Measurements from ENCODE around the gene TMEM240.
"Not testable (repeated sequence)": the region's sequence is repeated elsewhere in the genome, so short reads cannot be mapped to it uniquely, and the experiment has no call there.

Gene TMEM240

DNA sequence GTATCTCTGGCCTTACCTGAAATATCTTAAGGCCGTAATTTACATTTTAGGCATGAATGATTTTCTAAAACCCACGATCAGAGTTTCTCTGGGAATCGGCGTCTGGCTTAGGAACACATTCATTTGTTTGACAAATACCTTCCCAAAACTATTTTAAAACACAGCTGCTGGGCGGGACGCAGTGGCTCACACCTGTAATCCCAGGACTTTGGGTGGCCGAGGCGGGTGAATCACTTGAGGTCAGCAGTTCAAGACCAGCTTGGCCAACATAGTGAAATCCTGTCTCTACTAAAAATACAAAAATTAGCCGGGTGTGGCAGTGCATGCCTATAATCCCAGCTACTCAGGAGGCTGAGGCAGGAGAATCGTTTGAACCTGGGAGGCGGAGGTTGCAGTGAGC is 16.5 kb upstream of the TMEM240 start:
- DNase-seq, result not testable (repeated sequence)

GRCh38 chr1:1556505-1556904 is 16.1 kb upstream of the TMEM240 start:
- DNase-seq, result no peak

GRCh38 chr1:1554926-1555915 is 14.8 kb upstream of the TMEM240 start:
- DNase-seq, result no peak

DNA sequence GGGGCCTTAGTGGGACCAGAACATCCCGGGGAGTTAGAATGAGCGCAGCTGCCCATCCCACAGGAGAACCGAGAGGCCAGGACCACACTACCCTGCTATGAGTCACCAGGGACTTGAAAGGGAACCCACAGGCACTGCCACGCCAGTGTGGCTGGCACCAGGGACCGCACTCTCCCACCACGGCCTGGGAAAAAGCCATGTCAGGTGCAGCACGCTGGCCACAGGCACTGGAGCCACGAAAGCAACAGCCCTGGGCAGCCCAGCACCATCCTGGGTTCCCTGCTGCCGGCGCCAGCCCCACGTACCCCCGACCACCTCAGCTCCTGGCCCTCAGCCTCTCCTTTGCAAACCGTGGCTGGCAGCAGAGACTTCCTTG is 14.1 kb upstream of the TMEM240 start:
- no peak for DNase-seq

DNA sequence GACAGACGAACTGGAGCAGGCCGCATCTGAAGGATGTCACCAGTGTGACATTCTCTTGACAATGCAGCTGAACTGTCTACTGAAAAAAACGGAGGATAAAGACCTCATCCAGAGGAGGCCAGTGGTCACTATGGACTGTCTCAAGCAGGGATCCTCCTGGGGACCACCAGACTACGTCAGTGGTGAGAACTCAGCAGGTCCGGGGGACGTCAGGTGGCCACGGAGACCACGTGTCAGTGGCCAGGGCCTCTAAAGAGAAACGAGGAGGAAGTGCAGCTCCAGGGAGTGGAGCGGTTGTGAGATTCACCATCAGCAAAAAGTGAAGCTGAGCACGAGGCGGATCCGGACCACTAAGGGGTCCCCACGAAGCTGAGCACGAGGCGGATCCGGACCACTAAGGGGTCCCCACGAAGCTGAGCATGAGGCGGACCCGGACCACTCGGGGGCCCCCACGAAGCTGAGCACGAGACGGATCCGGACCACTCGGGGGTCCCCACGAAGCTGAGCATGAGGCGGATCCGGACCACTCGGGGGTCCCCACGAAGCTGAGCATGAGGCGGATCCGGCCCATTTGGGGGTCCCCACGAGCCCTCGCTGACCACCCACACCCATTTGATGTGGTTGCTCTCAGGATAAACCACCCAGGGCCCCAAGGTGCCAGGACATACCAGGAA is 13.5 kb upstream of the TMEM240 start:
- no peak for DNase-seq

DNA sequence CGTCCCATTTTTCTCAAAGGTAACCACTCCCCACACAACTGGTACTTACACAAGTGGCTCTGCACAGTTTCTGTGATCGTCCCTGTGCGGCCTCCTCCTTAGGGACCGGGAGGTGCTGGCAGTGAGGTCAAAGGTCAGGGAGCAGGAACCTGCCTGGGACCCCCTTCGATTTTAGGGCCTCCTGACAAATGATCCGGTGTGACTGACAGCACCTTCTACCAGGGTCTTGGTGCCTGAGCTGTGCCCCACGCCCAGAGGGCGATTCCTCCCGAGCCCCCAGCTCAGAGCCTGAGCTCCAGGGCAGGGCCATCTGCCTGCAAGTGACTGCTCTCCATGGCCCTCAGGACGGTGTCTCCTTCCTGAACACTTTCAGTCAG is 11.8 kb upstream of the TMEM240 start:
- no peak for DNase-seq

- DNase-seq, result no peak
Observed at GRCh38 chr1:1551524-1552262, 11.3 kb upstream of the TMEM240 start.

GRCh38 chr1:1550591-1551432 is 10.4 kb upstream of the TMEM240 start:
- no peak for DNase-seq

DNA sequence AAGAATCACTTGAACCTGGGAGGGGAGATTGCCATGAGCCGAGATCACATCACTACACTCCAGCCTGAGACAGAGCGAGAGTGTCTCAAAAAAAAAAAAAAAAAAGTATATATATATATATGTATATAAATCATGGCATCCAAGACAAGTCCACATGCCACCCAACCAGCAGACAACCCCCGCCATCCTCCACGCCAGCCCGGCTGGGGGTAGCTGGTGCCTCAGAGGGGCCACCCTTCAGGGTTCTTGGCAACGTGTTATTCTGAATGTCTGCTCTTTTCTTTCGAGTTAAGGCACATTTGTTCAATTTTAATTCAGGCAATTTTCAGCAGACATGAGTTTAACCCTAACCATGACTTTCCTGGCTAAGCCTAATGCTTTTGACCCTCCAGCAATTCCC is 9.7 kb upstream of the TMEM240 start:
- DNase-seq, result no peak

DNA sequence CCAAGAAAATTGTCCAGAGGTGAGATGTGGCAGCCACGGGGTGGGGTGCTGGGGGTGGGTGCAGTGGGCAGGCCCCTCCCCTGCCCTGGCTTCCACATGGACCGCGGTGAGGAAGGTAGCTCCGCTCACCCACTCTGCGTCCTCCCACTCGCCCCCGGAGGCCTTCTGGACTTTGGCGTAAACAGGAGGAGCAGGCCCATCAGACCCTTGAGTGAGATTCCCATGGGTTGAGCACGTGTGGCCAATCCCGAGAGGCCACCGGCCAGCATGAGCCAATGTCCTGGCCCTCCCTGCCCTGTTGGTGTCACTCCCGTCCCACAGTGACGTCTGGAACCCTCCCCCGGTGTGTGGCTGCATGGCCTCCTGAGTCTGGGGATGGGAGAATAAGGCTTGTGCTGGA is 8.2 kb upstream of the TMEM240 start:
- DNase-seq, result no peak

- no peak for DNase-seq
Observed at GRCh38 chr1:1547476-1547875, 7.1 kb upstream of the TMEM240 start.

DNA sequence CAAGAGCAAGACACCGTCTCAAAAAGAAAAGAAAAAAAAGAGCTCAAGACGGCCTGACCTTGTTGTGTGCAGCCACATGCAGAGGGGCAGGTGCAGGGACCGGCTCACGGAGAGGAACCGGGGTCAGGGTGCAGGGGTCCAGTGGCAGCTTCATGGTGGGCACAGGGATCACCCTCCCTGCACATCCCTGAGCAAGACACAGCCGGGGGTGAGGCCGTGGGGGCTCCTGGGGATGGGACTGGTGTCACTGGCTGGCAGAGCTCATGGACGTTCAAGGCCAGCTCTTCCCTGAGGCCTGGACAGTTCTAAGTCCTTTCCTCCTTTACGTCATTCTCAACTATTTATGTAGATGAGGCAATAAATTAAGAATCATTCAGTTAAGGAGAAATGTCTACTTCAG is 6.6 kb upstream of the TMEM240 start:
- no peak for DNase-seq

GRCh38 chr1:1545946-1546737 is 5.7 kb upstream of the TMEM240 start:
- DNase-seq, result no peak

- DNase-seq, result no peak
Observed at GRCh38 chr1:1544544-1544943, 4.1 kb upstream of the TMEM240 start.

DNA sequence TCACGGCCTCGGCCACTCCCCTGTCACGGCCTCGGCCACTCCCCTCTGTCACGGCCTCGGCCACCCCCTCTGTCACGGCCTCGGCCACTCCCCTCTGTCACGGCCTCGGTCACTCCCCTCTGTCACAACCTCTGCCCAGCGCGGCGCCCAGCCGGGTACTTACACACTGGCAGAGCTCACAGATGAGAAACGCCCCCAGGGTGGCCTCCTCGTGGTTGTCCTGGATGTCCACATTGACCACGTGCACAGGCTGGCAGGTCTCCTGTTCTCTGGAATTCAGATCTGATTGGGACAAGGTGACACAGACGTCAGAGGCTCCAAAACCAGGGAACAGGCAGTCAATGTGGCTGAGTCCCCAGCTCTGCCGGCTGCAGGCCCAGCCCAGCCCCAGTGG is 3.3 kb upstream of the TMEM240 start:
- no peak for DNase-seq

GRCh38 chr1:1542766-1543705 is 2.6 kb upstream of the TMEM240 start:
- DNase-seq, result no peak

DNA sequence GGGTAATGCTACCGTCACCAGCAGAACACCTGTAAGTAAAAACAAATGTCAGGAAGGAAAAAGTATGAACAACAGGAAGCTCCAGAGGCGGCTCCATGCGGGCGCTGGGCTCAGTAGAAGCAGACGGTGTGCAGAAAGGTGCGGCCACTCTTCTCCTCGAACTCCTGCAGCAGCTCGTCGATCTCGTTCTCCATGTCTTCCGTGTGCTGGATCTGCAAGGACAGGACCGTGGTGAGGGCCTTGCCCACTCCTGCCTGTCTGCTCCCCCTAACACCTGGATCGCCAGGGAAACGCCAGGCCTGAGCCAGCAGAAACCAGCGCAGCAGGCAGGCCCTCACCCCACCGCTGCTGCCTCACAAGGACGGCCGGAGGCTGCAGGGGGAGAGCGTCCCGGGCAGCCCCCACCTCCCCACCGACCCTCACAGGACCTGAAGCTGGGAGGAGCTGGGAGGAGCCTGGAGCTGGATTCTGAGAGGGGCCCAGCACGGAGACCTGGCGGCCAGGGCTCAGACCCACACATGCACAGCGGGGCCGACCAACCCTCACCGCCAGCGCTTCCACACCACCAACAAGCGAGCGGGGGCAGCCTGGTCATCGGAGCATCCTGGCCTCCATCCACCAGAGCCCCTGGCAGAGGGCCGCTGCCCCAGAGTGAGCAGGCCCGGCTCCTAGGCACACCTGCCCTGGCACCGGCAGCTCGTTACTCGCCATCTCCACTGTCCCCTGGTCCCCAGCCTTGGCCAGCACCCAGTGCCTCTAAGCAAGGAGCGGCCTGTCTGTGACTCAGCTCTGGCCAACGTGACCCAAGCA is 1.7 kb upstream of the TMEM240 start:
- DNase-seq, result no peak

DNA sequence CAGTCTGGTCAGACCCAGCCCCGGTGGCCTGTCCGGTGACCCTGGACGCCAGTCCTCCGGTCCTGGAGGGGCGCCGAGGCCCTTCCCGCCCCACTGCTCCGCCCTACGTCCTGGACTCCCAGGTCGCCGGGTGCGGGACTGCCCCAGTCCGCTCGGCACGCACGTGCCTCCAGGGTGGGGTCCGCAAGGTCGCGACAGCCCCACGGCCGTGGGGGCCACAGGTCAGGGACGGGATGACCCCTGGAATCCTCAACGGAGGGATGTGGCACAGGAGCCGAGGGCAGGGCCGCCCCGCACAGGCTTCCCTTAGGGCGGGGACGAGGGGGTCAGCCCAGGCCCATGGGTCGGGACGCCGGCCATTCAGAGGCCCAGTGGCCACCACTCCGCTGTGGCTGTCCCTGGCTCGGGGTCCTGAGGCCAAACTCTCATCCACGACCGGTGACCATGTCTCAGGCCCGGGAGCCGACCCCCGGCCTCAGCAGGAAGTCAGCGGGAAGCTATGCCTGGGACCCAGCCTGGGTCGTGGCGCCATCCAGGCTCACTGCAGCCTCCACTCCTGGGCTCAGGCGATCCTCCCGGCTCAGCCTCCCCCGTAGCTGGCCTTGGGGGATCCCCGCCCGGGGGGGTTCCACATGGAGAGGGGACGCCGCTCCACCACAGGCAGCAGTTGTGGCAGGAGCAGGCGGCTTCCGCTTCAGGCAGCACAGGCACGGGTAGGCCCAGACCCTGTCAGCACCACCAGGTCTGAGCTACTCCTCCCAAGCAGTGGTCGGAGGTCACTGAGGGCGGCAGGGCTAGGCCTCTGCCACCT is 599 bp upstream of the TMEM240 start:
- DNase-seq, result no peak
